Measurements from ENCODE around the gene KRT1.

- TF ChIP-seq CTCF (IDR thresholded peaks at IDR 0.05; ENCODE audit: insufficient read depth, low read length, poor library complexity, severe bottlenecking) (no peak), EZH2phosphoT487 (conservative IDR thresholded peaks at IDR 0.05; ENCODE audit: low read length) (no peak)
Measured at GRCh38 chr12:52650520-52651081, 29.6 kb downstream of the KRT1 start.

All from SU-DHL-6 (cell line).